Activated CD8-positive, alpha-beta T cell treated with anti-CD3 and anti-CD28 coated beads for 36 hours (primary cell): ENCODE measurements around the gene ANGEL2. TPM values are rescaled to one million over a fixed set of nuclear protein-coding genes. Genes with fewer than 3 reads are reported as not detected.

Experiments
- ATAC-seq: fragments of 200-7000 bp; cut with Tn5 transposase; one replicate; pipeline ENCODE4 v1.10.0; 2021; ENCODE audit warnings: mild to moderate bottlenecking, moderate library complexity
- CTCF ChIA-PET: fragments of 350-600 bp; sonication (Branson Sonifier 250); formaldehyde crosslinking; loops from one replicate; lab custom pipeline; 2021; ENCODE audit warnings: antibody characterized with exemption; lab: Charles Lee
- POLR2A ChIA-PET: fragments of 350-600 bp; sonication (Branson Sonifier 250); formaldehyde crosslinking; loops from one replicate; lab custom pipeline; 2021; ENCODE audit warnings: antibody characterized with exemption; lab: Charles Lee
- DNase-seq: peaks from one replicate; pipeline ENCODE4 v3.0.0-alpha.2; 2020
- H3K27ac Mint-ChIP-seq: one replicate; pipeline ENCODE4 v1.8.0; 2021; ENCODE audit warnings: mild to moderate bottlenecking, mixed read lengths
- H3K27me3 Mint-ChIP-seq: one replicate; pipeline ENCODE4 v1.8.0; 2021; ENCODE audit warnings: mixed read lengths
- H3K36me3 Mint-ChIP-seq: one replicate; pipeline ENCODE4 v1.8.0; 2021; ENCODE audit warnings: low read depth, mixed read lengths
- H3K4me1 Mint-ChIP-seq: one replicate; pipeline ENCODE4 v1.8.0; 2021; ENCODE audit warnings: low read depth, mixed read lengths
- H3K4me3 Mint-ChIP-seq: one replicate; pipeline ENCODE4 v1.8.0; 2021; ENCODE audit warnings: mild to moderate bottlenecking, moderate library complexity, mixed read lengths
- H3K9me3 Mint-ChIP-seq: one replicate; pipeline ENCODE4 v1.8.0; 2021; ENCODE audit warnings: mixed read lengths
- intact Hi-C: fragments of 100-400 bp; cut with micrococcal nuclease; formaldehyde crosslinking; loops from one replicate; pipeline ENCODE4 v1.10.0; 2022
- total RNA-seq, 2 experiments: library from RNA; stranded (reverse); gene quantifications; one replicate each; pipeline ENCODE4 v1.2.3, GENCODE V29; 2021
- TF ChIP-seq, protein P1 (sequence below): fragments of 200-600 bp; IDR thresholded peaks from one replicate; pipeline ENCODE4 v1.8.0; 2022; ENCODE audit warnings: antibody characterized with exemption, mild to moderate bottlenecking

The ANGEL2 gene
- total RNA-seq, 2 experiments from 2014 or later, result 41.1 to 44.2 TPM

DNA sequence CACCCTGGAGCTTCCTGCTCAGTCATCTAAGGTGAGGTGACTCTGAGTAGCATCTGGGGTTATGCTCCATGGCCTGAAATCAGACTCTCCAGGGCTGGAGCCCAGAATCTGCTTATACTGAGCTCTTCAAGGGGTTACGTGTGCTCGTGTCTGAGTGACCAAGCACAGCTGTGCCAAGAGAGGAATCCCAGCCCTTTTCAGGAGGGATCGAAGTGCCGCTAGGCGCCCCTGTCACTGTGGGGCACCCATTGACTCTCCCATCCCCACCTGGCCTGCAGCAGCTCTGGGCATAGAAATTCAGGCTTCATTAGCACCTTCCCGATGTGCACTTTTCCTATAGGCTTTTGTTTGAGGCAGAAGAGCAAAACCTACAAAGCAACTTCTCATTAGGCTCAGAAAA, 51.6 kb downstream of the ANGEL2 start:
- TF ChIP-seq, protein P1, sequence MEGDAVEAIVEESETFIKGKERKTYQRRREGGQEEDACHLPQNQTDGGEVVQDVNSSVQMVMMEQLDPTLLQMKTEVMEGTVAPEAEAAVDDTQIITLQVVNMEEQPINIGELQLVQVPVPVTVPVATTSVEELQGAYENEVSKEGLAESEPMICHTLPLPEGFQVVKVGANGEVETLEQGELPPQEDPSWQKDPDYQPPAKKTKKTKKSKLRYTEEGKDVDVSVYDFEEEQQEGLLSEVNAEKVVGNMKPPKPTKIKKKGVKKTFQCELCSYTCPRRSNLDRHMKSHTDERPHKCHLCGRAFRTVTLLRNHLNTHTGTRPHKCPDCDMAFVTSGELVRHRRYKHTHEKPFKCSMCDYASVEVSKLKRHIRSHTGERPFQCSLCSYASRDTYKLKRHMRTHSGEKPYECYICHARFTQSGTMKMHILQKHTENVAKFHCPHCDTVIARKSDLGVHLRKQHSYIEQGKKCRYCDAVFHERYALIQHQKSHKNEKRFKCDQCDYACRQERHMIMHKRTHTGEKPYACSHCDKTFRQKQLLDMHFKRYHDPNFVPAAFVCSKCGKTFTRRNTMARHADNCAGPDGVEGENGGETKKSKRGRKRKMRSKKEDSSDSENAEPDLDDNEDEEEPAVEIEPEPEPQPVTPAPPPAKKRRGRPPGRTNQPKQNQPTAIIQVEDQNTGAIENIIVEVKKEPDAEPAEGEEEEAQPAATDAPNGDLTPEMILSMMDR, result no peak
- ChIA-PET POLR2A (no interaction called here), CTCF (no interaction called here)
- ATAC-seq, result no peak
- no peak overlapping the region for H3K4me3 Mint-ChIP-seq
- peaks cover 16% of the 10 kb centered on the region for H3K27me3 Mint-ChIP-seq
- H3K9me3 Mint-ChIP-seq, result no peaks in the 10 kb centered on the region
- no peak for DNase-seq
- no peaks in the 10 kb centered on the region for H3K36me3 Mint-ChIP-seq
- peaks cover 7% of the 10 kb centered on the region for H3K4me1 Mint-ChIP-seq
- H3K27ac Mint-ChIP-seq, result no peak overlapping the region
- intact Hi-C loops, result no loop called here

DNA sequence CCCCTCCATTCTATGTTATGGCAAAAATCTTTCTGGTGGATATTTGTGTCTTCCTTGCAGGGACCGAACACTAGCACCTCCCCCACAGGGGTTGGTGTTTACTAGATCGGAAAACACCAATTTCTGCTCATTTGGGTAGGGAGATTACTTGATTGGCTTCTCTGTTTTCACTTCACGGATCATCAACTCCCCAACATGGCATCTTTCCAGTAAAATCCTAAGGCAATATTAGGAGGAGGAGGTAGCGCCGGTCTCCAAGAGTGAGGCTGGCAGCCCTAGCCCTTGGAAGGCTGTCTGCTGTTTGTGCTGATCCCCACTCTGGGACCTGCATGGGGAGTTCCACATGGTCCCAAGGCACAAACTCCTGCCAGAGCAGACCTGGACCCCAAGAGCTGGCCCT, 53.2 kb downstream of the ANGEL2 start:
- ChIA-PET POLR2A (no interaction called here), CTCF (no interaction called here)
- Mint-ChIP-seq H3K27me3 (peaks cover 10% of the 10 kb centered on the region), H3K4me1 (no peaks in the 10 kb centered on the region), H3K36me3 (no peaks in the 10 kb centered on the region), H3K4me3 (no peak overlapping the region), H3K9me3 (no peaks in the 10 kb centered on the region), H3K27ac (no peak overlapping the region)
- DNase-seq, result no peak
- intact Hi-C loops, result no loop called here
- TF ChIP-seq, protein P1, result no peak
- ATAC-seq, result no peak

DNA sequence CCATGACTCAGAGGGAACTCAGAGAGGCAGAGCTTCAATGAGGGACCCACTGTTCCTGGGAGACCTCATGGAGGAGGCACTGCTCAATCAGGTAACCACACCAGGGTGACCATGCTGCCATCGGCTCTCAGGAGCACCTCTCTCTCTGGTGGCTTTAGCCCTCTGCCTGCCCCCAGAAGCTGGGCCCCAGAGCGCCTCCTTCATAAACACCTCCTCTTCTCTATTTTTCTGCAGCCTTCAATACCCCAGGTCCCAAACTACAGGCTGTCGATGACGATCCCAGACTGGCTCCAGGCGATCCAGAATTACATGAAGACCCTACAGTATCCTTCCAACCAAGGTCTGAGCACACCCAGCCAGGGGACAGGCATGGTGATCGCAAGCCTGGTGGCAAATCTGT, 54.7 kb downstream of the ANGEL2 start:
- CTCF ChIA-PET, result no interaction called here
- POLR2A ChIA-PET, result no interaction called here
- TF ChIP-seq, protein P1, result no peak
- no peaks in the 10 kb centered on the region for H3K36me3 Mint-ChIP-seq
- ATAC-seq (no peak), DNase-seq (no peak)
- intact Hi-C loops, result no loop called here
- no peaks in the 10 kb centered on the region for H3K9me3 Mint-ChIP-seq
- no peaks in the 10 kb centered on the region for H3K4me1 Mint-ChIP-seq
- peaks cover 12% of the 10 kb centered on the region for H3K27me3 Mint-ChIP-seq
- no peak overlapping the region for H3K4me3 Mint-ChIP-seq
- H3K27ac Mint-ChIP-seq, result no peak overlapping the region

DNA sequence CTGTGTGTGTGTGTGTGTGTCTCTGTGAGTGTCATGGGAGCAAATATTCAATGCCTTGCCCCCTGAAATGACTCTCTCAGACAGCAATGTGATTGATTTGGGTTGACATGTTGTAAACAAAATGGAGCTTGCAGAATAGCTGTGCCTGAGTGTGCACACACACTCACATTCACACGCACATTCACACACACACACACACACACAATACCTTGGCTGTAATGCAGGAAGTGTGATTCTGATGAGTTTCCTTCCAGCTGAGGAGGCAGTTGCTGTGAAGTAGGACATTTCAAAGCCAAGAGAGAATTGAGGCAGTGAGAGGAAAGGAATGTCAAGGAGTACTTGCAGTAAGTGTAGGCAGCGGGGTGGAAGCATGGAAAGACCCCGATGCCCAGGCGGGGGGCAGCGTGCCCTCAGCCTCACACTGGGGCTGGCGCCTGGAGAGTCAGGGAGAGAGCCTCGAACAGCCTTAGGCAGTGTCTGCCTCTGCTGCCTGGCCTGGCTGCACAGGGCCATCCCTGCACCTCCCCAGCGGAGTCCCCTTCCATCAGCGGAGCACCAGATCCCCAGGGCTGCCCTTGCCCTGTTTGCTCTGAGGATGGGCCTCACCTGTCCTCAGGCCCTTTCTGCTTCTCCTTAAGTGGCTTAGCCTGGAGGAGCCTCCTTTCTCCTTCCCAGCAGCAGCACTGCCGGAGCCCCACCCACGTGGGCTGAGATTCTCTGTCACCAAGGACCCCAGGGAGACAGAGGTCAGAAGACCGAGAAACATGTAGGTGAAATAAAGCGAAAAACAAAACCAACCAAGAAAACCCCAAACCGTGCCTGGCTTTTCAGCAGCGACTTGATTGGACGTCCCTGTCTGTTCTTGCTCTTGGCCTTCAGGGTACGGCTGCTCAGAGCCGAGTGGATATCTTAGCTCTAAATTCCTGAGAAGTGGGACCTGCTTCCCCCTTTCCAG, 56.1 kb downstream of the ANGEL2 start:
- H3K36me3 Mint-ChIP-seq, result no peaks in the 10 kb centered on the region
- no peak overlapping the region for H3K4me3 Mint-ChIP-seq
- CTCF ChIA-PET, result interaction anchor here (1.9 kb wide), 1 partner anchor 7 kb away, joined by 7 read pairs; no protein-coding TSS in a partner anchor
- no peaks in the 10 kb centered on the region for H3K9me3 Mint-ChIP-seq
- DNase-seq, result no peak
- intact Hi-C loops, result no loop called here
- POLR2A ChIA-PET, result no interaction called here
- peaks cover 15% of the 10 kb centered on the region for H3K27me3 Mint-ChIP-seq
- no peak for ATAC-seq
- no peak overlapping the region for H3K27ac Mint-ChIP-seq
- no peaks in the 10 kb centered on the region for H3K4me1 Mint-ChIP-seq
- TF ChIP-seq, protein P1, result no peak

DNA sequence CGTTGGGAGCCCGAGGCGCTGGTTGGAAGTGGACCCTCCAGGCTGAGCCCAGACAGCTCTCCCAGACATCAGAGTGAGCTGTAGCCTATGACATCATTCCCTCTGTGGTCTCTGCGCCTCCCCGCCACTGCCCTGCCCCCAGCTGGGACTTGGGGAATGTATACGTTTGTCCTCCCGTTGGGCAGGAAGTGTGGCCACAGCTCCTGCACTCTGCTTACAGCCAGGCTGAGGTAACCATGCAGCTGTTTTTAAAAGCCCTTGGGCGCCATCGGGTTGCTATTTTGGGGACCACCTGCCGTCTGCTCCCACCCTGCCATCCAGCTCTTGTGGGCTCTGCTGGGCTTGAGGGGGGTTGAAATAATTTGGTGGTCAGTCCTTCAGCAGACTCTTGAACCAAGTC, 57.5 kb downstream of the ANGEL2 start:
- Mint-ChIP-seq H3K36me3 (no peaks in the 10 kb centered on the region), H3K4me3 (no peak overlapping the region), H3K27ac (no peak overlapping the region), H3K4me1 (no peaks in the 10 kb centered on the region), H3K9me3 (no peaks in the 10 kb centered on the region), H3K27me3 (peaks cover 24% of the 10 kb centered on the region)
- ATAC-seq (no peak), DNase-seq (no peak)
- TF ChIP-seq, protein P1, result no peak
- ChIA-PET CTCF (interaction anchor here (1.1 to 1.9 kb wide), 2 partner anchors 8 to 177 kb away, joined by 4 to 7 read pairs; no protein-coding TSS in a partner anchor), POLR2A (no interaction called here)
- intact Hi-C loops, result no loop called here
